Choroid plexus epithelial cell (primary cell): ENCODE results near the gene IRF2.

Experiments
- DNase-seq: peaks from one replicate; pipeline ENCODE4 v3.0.0-alpha.2; 2010; ENCODE audit warnings: low read depth
- H3K4me3 ChIP-seq: 2 replicates; pipeline ENCODE4 v1.5.1; 2011; ENCODE audit warnings: low read depth, mild to moderate bottlenecking, control low read depth, low read length, moderate library complexity
- TF ChIP-seq, protein P1 (sequence below): conservative IDR thresholded peaks from 2 replicates; pipeline ENCODE4 v1.5.1; 2011; ENCODE audit warnings: low read depth, mild to moderate bottlenecking, control low read depth, inconsistent platforms, low read length, moderate library complexity

The IRF2 gene

DNA sequence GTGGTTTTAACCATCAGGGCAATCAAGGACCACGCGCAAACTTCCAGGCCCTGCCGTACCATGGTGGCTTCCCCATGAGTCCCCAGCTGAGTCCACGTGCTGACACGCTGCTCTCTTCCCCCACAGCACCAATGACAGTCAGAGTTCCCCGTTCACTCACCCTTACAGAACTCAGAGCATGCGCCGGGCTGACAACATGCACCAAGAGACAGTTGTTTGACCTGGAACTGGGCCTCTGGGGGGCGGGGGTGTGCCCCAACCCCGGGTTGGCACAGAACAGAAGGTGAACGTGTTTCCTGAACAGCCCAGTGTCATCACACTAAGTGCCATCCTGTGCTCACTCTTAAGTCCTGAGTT lies 29.4 kb downstream of the IRF2 start:
- no peak for DNase-seq
- TF ChIP-seq, protein P1, sequence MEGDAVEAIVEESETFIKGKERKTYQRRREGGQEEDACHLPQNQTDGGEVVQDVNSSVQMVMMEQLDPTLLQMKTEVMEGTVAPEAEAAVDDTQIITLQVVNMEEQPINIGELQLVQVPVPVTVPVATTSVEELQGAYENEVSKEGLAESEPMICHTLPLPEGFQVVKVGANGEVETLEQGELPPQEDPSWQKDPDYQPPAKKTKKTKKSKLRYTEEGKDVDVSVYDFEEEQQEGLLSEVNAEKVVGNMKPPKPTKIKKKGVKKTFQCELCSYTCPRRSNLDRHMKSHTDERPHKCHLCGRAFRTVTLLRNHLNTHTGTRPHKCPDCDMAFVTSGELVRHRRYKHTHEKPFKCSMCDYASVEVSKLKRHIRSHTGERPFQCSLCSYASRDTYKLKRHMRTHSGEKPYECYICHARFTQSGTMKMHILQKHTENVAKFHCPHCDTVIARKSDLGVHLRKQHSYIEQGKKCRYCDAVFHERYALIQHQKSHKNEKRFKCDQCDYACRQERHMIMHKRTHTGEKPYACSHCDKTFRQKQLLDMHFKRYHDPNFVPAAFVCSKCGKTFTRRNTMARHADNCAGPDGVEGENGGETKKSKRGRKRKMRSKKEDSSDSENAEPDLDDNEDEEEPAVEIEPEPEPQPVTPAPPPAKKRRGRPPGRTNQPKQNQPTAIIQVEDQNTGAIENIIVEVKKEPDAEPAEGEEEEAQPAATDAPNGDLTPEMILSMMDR: no peak
- no peak overlapping the region for H3K4me3 ChIP-seq

GRCh38 chr4:184444215-184444952 lies 30.0 kb downstream of the IRF2 start:
- TF ChIP-seq, protein P1: no peak
- no peak overlapping the region for H3K4me3 ChIP-seq
- DNase-seq: peak; percentile 21

GRCh38 chr4:184443318-184443717 lies 31.0 kb downstream of the IRF2 start:
- DNase-seq: no peak
- TF ChIP-seq, protein P1: no peak
- no peak overlapping the region for H3K4me3 ChIP-seq

DNA sequence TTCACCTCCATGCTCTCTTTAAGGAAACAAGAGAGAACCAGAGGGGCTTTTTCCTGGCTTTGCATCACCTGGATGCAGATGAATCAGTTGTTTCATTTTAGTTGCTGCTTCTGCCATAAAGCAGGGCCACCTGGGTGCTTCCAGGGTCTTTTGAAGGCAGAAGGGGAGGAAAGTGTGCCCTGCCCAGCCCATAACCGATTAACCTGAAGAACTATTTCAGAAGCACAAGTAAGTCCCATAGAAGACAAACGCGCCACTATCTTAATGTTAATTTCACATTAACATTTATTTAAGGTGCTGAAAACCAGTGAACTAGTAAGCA lies 32.1 kb downstream of the IRF2 start:
- no peak for DNase-seq
- TF ChIP-seq, protein P1: no peak
- H3K4me3 ChIP-seq: no peak overlapping the region

GRCh38 chr4:184441461-184442313 lies 32.7 kb downstream of the IRF2 start:
- TF ChIP-seq, protein P1: no peak
- H3K4me3 ChIP-seq: no peak overlapping the region

DNA sequence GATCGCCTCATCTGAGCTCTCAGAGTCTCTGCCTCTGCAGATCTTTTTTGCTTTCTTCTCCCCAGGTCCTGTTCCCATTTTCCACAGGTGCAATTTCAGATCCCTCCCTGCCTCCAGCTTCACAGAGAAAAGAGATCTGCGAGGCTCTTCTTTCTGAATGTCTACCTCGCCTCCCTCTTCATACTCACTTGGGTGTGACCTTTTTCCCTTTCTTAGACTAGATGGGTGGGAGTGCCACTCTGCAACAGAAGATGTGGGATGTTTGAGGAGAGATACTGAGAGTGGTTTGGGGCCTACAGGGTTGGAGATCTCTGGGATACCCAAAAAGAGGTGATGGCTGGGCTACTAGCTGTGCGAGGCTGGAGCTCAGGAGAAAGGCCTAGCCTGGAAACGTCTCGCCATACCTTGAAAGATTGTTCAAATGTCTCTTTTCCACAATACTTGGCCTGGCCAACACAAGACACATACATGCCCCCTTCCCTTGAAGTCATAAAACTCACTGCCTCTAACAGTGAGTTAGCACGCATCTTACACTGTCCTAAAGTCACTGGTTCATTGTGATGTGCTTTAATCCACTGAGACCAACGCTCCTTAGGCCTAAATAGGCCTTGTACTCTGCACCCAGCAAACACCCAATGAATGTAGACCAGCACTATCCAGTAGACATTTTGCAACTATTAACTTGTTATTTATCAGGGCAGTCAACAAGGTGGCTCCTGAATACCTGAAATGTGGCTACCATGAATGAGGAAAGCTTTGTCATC lies 33.6 kb downstream of the IRF2 start:
- TF ChIP-seq, protein P1: no peak
- no peak overlapping the region for H3K4me3 ChIP-seq
- DNase-seq: no peak

More at GRCh38 chr4:184441461-184442313, 32.7 kb downstream of the IRF2 start:
- no peak for DNase-seq
